ENCODE data around the gene KCTD17.

Gene KCTD17

GRCh38 chr22:37059876-37060449 lies 8.4 kb downstream of the KCTD17 start:
- no peak for TF ChIP-seq CREB1 (IDR thresholded peaks at IDR 0.05; ENCODE audit: low read depth)
- TF ChIP-seq EGR1 (IDR thresholded peaks at IDR 0.05): no peak
- no peak for TF ChIP-seq NFIC (IDR thresholded peaks at IDR 0.05)
- no peak for TF ChIP-seq RAD21 (IDR thresholded peaks at IDR 0.05; ENCODE audit: low read depth)
- no peak for TF ChIP-seq EP300 (IDR thresholded peaks at IDR 0.05; ENCODE audit: borderline replicate concordance)
- no peak for TF ChIP-seq ZBTB7A (IDR thresholded peaks at IDR 0.05; ENCODE audit: low read depth)
- TF ChIP-seq REST (IDR thresholded peaks at IDR 0.05; ENCODE audit: low read depth): no peak
- TF ChIP-seq CEBPB (IDR thresholded peaks at IDR 0.05): no peak
- no peak for TF ChIP-seq TAF1 (IDR thresholded peaks at IDR 0.05; ENCODE audit: low read depth)
- no peak for TF ChIP-seq MAX (IDR thresholded peaks at IDR 0.05)
- no peak for TF ChIP-seq FOXM1 (IDR thresholded peaks at IDR 0.05; ENCODE audit: borderline replicate concordance, low read depth)
- no peak for TF ChIP-seq USF1 (IDR thresholded peaks at IDR 0.05)
- TF ChIP-seq TEAD4 (IDR thresholded peaks at IDR 0.05): no peak
- no peak for TF ChIP-seq YY1 (IDR thresholded peaks at IDR 0.05; ENCODE audit: low read depth)

GRCh38 chr22:37060801-37061610 lies 9.5 kb downstream of the KCTD17 start:
- TF ChIP-seq USF1 (IDR thresholded peaks at IDR 0.05) (no peak), ZBTB7A (IDR thresholded peaks at IDR 0.05; ENCODE audit: low read depth) (no peak), CEBPB (IDR thresholded peaks at IDR 0.05) (no peak), NFIC (IDR thresholded peaks at IDR 0.05) (no peak), FOXM1 (IDR thresholded peaks at IDR 0.05; ENCODE audit: borderline replicate concordance, low read depth) (no peak), REST (IDR thresholded peaks at IDR 0.05; ENCODE audit: low read depth) (no peak), RAD21 (IDR thresholded peaks at IDR 0.05; ENCODE audit: low read depth) (no peak)

- TF ChIP-seq ZBTB7A (IDR thresholded peaks at IDR 0.05; ENCODE audit: low read depth): no peak
Observed at GRCh38 chr22:37061611-37062375, 10.3 kb downstream of the KCTD17 start.

- TF ChIP-seq EP300 (IDR thresholded peaks at IDR 0.05; ENCODE audit: borderline replicate concordance): no peak
- TF ChIP-seq CREB1 (IDR thresholded peaks at IDR 0.05; ENCODE audit: low read depth): no peak
- TF ChIP-seq YY1 (IDR thresholded peaks at IDR 0.05; ENCODE audit: low read depth): no peak
- no peak for TF ChIP-seq MAX (IDR thresholded peaks at IDR 0.05)
- no peak for TF ChIP-seq EGR1 (IDR thresholded peaks at IDR 0.05)
- no peak for TF ChIP-seq TEAD4 (IDR thresholded peaks at IDR 0.05)
- TF ChIP-seq REST (IDR thresholded peaks at IDR 0.05; ENCODE audit: low read depth): no peak
- TF ChIP-seq TCF12 (IDR thresholded peaks at IDR 0.05; ENCODE audit: low read depth): no peak
- TF ChIP-seq USF1 (IDR thresholded peaks at IDR 0.05): no peak
- no peak for TF ChIP-seq FOXM1 (IDR thresholded peaks at IDR 0.05; ENCODE audit: borderline replicate concordance, low read depth)
Observed at GRCh38 chr22:37062376-37062675, 10.8 kb downstream of the KCTD17 start.

All from Ishikawa (cell line).